Muscle of leg (tissue), 11 donors: ENCODE measurements around the gene IKBKG. TPM values are rescaled to one million over a fixed set of nuclear protein-coding genes. Genes with fewer than 3 reads are reported as not detected.
A peak's percentile ranks its signal among the peaks of the same experiment; 100 is the strongest.

Experiments used
- DNase-seq: peaks from one replicate; pipeline ENCODE4 v3.0.0; 2013
- H3K27ac ChIP-seq: one replicate; pipeline ENCODE4 v1.5.1; 2013; ENCODE audit warnings: mild to moderate bottlenecking, low read length, control low read depth
- H3K27me3 ChIP-seq: one replicate; pipeline ENCODE4 v1.6.1; 2013; ENCODE audit warnings: low read length; ENCODE audit not compliant: control insufficient read depth, insufficient read depth
- H3K36me3 ChIP-seq: one replicate; pipeline ENCODE4 v1.6.1; 2013; ENCODE audit warnings: low read length; ENCODE audit not compliant: control insufficient read depth, insufficient read depth
- H3K4me1 ChIP-seq: one replicate; pipeline ENCODE4 v1.6.1; 2013; ENCODE audit warnings: low read length; ENCODE audit not compliant: control insufficient read depth, insufficient read depth
- H3K4me3 ChIP-seq: one replicate; pipeline ENCODE4 v1.5.1; 2013; ENCODE audit warnings: low read length, control low read depth
- H3K9me3 ChIP-seq: replicated peaks from 2 replicates; pipeline ENCODE4 v1.6.1; 2013; ENCODE audit warnings: low read depth, low read length; ENCODE audit not compliant: control insufficient read depth
- WGBS: methylation state at CpG from one replicate; pipeline ENCODE4 v1.1.5; 2013; ENCODE audit warnings: missing lambda C conversion rate; ENCODE audit not compliant: insufficient coverage; 5-methylcytosine and 5-hydroxymethylcytosine counted together
- polyA plus RNA-seq, 8 donors: library from polyadenylated mRNA; unstranded; fragments of 120-200 nt; gene quantifications; one replicate each; pipeline versions ENCODE4 v1.2.1 to v1.2.3, GENCODE V29; 2013; ENCODE audit warnings: inconsistent platforms in 1 of 8, low replicate concordance in 1 of 8; ENCODE audit not compliant: insufficient read length in 8 of 8, insufficient read depth in 1 of 8
- total RNA-seq: library from RNA; stranded (reverse); fragments of 120-200 nt; gene quantifications from one replicate; pipeline ENCODE4 v1.2.4, GENCODE V29; 2013

IKBKG gene
- total and polyA plus RNA-seq, 9 donors = 9.4 to 16.3 (median 13.6) TPM

DNA sequence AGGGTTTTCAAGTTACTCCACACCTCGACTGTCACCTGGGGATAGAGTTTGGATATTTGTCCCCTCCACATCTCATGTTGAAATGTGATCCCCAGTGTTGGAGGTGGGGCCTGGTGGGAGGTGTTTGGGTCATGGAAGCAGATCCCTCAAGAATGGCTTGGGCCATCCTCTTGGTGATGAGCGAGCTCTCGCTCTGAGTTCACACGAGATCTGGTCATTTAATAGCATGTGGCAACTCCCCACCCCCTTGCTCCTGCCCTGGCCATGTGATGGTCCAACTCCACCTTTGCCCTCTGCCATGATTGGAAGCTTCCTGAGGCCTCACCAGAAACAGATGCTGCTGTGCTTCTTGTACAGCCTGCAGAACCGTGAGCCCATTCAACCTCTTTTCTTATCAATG is 45.8 kb downstream of the IKBKG start:
- Histone ChIP-seq H3K36me3 (no peaks in the 10 kb centered on the region), H3K9me3 (no peaks in the 10 kb centered on the region), H3K4me3 (no peak overlapping the region), H3K4me1 (no peaks in the 10 kb centered on the region), H3K27me3 (peaks cover 2% of the 10 kb centered on the region), H3K27ac (no peak overlapping the region)
- no peak for DNase-seq
- 91% methylated on average over 4 of the region's 5 CpGs for WGBS

DNA sequence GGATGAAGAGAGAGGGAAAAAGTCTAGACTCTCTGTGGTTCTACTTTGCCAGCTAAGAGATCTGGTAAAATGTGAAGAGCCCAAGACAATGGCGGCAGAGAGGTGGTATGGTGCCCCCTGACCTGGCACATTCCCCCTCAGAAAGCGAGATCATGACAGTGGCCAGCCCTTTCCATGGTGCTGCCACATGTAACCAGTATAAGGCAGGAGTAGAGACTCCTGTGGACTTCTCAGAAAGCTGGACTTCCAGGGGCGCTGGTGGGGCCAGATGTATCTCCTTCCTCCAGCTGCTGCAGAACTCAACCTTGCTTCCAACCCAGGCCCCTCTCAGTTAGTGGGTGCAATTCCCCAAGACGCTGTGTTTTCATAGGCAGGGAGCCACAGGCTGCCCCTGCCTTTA is 47.1 kb downstream of the IKBKG start:
- Histone ChIP-seq H3K4me1 (no peaks in the 10 kb centered on the region), H3K4me3 (no peak overlapping the region), H3K9me3 (no peaks in the 10 kb centered on the region), H3K36me3 (no peaks in the 10 kb centered on the region), H3K27ac (no peak overlapping the region), H3K27me3 (peaks cover 2% of the 10 kb centered on the region)
- no peak for DNase-seq
- WGBS = 64% methylated on average over 4 of the region's 4 CpGs

DNA sequence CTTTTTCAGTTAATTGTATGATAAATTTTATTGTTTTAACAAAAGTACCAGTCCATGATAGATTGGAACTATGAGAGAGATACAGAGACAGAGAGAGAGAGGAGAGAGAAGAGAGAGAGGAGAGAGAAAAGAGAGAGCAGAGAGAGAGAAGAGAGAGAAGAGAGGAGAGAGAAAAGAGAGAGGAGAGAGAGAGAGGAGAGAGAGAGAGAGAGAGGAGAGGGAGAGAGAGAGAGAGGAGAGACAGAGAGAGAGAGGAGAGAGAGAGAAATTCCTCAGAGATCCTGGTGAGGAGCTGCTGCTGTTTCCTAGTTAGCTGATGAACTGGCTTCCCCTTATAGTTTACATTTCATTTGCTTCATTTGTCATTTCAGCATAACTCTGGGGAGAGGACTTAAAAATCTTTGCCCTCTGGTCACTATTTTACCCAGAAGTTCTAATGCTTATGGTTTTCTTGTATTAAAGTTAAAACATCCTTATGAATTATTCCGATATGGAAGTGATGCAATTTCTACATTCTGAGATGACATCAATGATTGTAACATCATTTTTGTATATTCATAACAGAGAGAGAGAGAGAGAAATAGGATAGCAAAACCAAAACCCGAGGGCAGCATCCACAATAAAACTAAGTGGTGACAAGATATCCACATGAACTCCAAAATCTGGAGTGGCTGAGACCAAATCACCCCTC is 48.3 kb downstream of the IKBKG start:
- H3K27me3 ChIP-seq = peaks cover 2% of the 10 kb centered on the region
- no peaks in the 10 kb centered on the region for H3K9me3 ChIP-seq
- no peaks in the 10 kb centered on the region for H3K4me1 ChIP-seq
- no CpG with 5 or more reads among the region's 2 CpGs for WGBS
- H3K4me3 ChIP-seq = no peak overlapping the region
- no peaks in the 10 kb centered on the region for H3K36me3 ChIP-seq
- no peak for DNase-seq
- no peak overlapping the region for H3K27ac ChIP-seq

DNA sequence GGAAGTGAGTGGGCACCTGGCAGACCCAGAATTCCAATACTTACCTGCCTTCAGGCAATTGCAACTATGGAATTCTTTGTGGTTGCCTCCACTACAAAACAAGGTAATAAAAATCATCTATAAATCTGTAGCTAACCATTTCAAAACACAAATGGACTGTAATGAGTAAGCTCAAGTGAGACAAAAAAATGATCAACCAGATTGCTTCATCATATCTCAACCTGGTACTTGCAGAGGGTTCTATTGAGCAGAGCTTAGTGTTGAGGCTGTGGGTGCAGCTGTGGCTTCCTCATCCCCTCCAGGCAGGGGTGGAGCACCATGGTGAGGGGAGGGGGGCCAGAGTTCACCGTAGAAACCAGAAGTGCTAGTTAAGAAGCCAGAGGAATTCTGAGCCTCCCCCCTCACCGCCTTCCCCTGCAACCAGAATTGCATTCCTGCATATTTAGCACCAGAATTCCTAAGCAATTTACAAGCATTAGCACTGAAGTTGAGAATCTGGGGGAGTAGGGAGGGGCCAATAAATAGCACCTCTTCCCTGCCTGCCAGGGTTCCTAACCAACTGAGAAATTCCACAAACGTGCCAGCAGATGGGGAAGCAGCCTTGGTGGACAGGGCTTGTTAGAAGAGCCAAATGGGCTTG is 49.0 kb downstream of the IKBKG start:
- Histone ChIP-seq H3K27ac (no peak overlapping the region), H3K27me3 (peaks cover 2% of the 10 kb centered on the region), H3K36me3 (no peaks in the 10 kb centered on the region), H3K9me3 (no peaks in the 10 kb centered on the region), H3K4me3 (no peak overlapping the region), H3K4me1 (no peaks in the 10 kb centered on the region)
- no CpG with 5 or more reads among the region's 3 CpGs for WGBS
- DNase-seq = peak; percentile 3

DNA sequence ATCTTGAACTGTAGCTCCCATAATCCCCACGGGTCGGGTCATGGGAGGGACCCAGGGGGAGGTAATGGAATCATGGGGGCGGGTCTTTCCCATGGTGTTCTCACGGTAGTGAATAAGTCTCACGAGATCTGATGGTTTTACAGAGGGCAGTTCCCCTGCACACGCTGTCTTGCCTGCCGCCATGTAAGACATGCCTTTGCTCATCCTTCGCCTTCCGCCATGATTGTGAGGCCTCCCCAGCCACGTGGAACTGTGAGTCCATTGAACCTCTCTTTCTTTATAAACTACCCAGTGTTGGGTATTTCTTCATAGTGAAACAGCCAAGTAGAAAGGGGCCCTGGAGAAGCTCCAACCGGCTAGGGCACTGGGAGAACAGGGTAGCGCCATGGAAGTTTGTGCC is 49.8 kb downstream of the IKBKG start:
- Histone ChIP-seq H3K27ac (no peak overlapping the region), H3K4me1 (no peaks in the 10 kb centered on the region), H3K9me3 (no peaks in the 10 kb centered on the region), H3K27me3 (peaks cover 2% of the 10 kb centered on the region), H3K4me3 (no peak overlapping the region), H3K36me3 (no peaks in the 10 kb centered on the region)
- 77% methylated on average over 7 of the region's 12 CpGs for WGBS
- no peak for DNase-seq

DNA sequence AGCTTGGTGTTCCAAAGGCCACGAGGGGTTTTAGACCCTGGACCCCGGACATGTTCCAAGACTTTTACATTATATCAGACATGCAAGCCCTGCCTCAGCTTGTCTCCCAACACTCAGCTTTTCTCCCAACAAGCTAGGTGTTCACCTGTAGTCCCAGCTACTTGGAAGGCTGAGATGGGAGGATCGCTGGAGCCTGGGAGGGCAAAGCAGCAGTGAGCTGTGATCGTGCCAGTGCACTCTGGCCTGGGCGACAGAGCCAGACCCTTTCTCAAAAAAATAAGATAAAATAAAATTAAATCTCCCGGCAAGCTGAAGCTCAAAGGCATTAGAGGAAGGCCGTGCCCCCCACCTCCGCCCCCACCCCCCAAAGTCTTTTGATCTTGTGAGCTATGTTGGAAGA is 51.2 kb downstream of the IKBKG start:
- Histone ChIP-seq H3K4me3 (no peak overlapping the region), H3K4me1 (no peaks in the 10 kb centered on the region), H3K27me3 (peaks cover 2% of the 10 kb centered on the region), H3K27ac (no peak overlapping the region), H3K9me3 (no peaks in the 10 kb centered on the region), H3K36me3 (no peaks in the 10 kb centered on the region)
- DNase-seq = no peak
- WGBS = no CpG with 5 or more reads among the region's 8 CpGs

DNA sequence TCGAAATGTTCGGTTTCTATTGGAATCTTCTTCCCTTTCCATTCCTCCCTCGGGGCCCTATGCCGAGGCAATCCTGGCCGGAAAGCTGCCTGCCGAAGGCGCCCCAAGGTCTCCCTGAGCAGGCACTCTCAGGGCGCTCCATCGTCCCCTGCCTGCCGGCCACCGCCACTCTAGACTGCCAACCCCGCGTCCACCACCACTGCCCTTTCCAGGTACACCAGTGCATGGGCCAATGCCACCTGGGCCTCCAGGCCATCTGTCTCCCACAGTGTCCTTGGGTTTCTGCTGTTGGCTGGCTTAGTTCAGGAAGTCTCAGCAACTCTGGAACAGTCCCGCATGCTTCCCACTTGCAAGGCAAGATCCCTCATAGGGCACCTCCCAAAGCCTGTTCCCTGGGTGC is 52.1 kb downstream of the IKBKG start:
- Histone ChIP-seq H3K4me3 (no peak overlapping the region), H3K27ac (no peak overlapping the region)
- WGBS = 91% methylated on average over 13 of the region's 14 CpGs

DNA sequence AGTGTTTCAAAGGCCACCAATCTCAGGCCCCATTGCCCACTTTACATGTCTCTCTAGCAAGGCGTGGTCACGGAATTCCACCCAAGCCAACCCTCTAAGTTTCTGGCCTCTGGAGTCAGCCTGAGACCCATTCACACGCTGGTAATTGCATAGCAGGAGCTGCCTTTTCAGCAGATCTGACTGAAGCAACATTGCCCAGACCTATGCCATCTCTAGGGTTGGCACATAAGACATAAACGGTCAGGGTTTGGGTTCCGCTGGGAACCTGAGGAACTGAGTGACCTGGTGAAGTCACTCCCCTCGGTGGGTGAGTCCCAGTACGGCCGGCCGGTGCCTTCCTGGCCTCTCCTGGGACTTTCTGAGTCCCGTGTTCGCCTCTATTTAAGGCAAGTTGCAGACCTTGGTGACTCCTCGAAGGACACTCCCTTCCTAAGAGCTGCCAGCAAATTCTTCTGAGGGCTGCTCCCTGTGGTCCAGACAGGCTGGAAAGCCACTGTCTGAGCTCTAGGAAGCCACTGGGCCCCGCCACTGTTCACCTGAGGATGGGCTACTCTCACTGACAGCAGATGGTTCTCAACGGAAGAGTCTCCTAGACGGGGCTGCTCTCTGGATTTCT is 53.4 kb downstream of the IKBKG start:
- H3K27ac ChIP-seq = no peak overlapping the region
- DNase-seq = no peak
- no peaks in the 10 kb centered on the region for H3K4me1 ChIP-seq
- no peaks in the 10 kb centered on the region for H3K36me3 ChIP-seq
- WGBS = 83% methylated on average over 12 of the region's 15 CpGs
- H3K4me3 ChIP-seq = no peak overlapping the region
- no peaks in the 10 kb centered on the region for H3K27me3 ChIP-seq
- no peaks in the 10 kb centered on the region for H3K9me3 ChIP-seq

More for the DNA sequence above, 52.1 kb downstream of the IKBKG start:
- H3K36me3 ChIP-seq = no peaks in the 10 kb centered on the region
- no peaks in the 10 kb centered on the region for H3K4me1 ChIP-seq
- peaks cover 2% of the 10 kb centered on the region for H3K27me3 ChIP-seq
- no peak for DNase-seq
- H3K9me3 ChIP-seq = no peaks in the 10 kb centered on the region

DNA sequence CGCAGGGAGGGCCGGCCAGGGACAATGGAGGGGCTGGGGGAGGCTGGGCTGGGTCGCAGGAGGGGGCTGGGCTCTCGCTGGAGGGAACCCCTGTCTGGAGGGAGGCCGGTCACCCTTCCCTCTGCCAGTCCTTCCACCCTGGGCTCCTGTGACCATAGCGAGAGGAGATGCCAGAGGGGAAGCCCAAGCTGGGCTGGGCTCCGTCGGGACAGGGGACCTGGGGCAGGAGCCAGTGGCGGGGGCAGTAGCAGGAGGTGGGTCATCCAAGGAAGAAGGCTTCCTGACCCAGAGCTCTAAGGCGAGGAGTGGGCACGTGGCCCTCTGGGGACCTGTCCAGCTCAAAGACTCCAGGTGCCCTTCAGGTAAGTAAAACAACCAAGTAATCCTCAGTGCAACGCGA is 54.8 kb downstream of the IKBKG start:
- Histone ChIP-seq H3K9me3 (no peaks in the 10 kb centered on the region), H3K27me3 (peaks cover 4% of the 10 kb centered on the region), H3K27ac (no peak overlapping the region), H3K4me1 (no peaks in the 10 kb centered on the region), H3K4me3 (no peak overlapping the region), H3K36me3 (no peaks in the 10 kb centered on the region)
- no peak for DNase-seq
- 91% methylated on average over 4 of the region's 13 CpGs for WGBS

DNA sequence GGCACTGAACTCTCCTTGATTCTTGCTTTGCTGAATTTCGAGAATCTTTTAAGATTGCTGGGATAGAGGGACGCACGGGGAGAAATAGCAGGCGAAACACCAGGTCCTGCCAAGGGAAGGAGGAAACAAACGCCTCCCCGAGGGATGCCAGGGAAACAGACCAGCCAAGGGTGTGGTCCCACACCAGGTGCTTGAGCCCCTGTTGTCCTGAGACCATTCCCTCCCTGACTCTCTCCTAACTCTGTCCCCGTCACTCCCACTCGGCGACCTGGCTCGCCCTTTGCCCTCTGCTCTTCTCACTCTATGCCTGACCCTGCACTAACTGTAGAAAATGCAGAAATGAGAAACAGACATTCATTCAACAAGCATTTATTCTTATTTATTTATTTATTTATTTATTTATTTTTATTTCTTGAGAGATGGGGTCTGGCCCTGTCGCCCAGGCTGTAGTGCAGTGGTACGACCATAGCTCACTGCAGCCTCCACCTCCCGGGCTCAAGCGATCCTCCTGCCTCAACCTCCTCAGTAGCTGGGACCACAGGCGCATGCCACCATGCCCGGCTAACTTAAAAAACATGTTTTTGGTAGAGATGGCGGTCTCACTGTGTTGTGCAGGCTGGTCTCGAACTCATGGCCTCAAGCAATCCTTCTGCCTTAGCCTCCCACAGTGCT is 55.5 kb downstream of the IKBKG start:
- Histone ChIP-seq H3K27ac (no peak overlapping the region), H3K4me1 (no peaks in the 10 kb centered on the region), H3K36me3 (no peaks in the 10 kb centered on the region), H3K4me3 (no peak overlapping the region), H3K9me3 (no peaks in the 10 kb centered on the region), H3K27me3 (peaks cover 4% of the 10 kb centered on the region)
- WGBS = 77% methylated on average over 14 of the region's 18 CpGs
- DNase-seq = no peak
